ENCODE data around the gene PFN4.
"Not testable (repeated sequence)": the region's sequence is repeated elsewhere in the genome, so short reads cannot be mapped to it uniquely, and the experiment has no call there.

PFN4 gene

GRCh38 chr2:24123195-24123921 is at the start of gene PFN4, which contains the start of gene FAM228B:
Gene PFN4, minus strand, starts transcription at chr2:24123334. Its CDS starts 799 bp downstream, at chr2:24122535.
Gene FAM228B, plus strand, starts transcription at chr2:24123469. Its CDS starts 893 bp downstream, at chr2:24124362.
- Mint-ChIP-seq H3K27me3 (no peaks in the 10 kb centered on the region), H3K27ac (peak within 1 kb of the TSS; percentile 89), H3K36me3 (ENCODE audit: low read depth) (peaks cover 11% of the 10 kb centered on the region), H3K4me3 (peak within 1 kb of the TSS; percentile 82), H3K4me1 (ENCODE audit: low read depth) (peaks cover 7% of the 10 kb centered on the region), H3K9me3 (no peaks in the 10 kb centered on the region)
- intact Hi-C loops (cut with micrococcal nuclease) = loop anchor here (1.0 to 5.0 kb wide), 2 partner anchors 39 kb away; partner anchors contain the start of gene TP53I3

- intact Hi-C loops (cut with micrococcal nuclease) = no loop called here
- H3K9me3 Mint-ChIP-seq = peaks cover 5% of the 10 kb centered on the region
- peaks cover 33% of the 10 kb centered on the region for H3K4me1 Mint-ChIP-seq (ENCODE audit: low read depth)
- H3K4me3 Mint-ChIP-seq = no peak overlapping the region
- H3K27ac Mint-ChIP-seq = no peak overlapping the region
- H3K27me3 Mint-ChIP-seq = peaks cover 4% of the 10 kb centered on the region
- H3K36me3 Mint-ChIP-seq (ENCODE audit: low read depth) = peaks cover 4% of the 10 kb centered on the region
Measured at GRCh38 chr2:24169023-24169422, 45.9 kb upstream of the PFN4 start.

- peaks cover 26% of the 10 kb centered on the region for H3K36me3 Mint-ChIP-seq (ENCODE audit: low read depth)
- no peaks in the 10 kb centered on the region for H3K9me3 Mint-ChIP-seq
- H3K4me1 Mint-ChIP-seq (ENCODE audit: low read depth) = peaks cover 44% of the 10 kb centered on the region
- H3K27me3 Mint-ChIP-seq = no peaks in the 10 kb centered on the region
- H3K27ac Mint-ChIP-seq = peak overlapping the region; percentile 70
- no peak overlapping the region for H3K4me3 Mint-ChIP-seq
- intact Hi-C loops (cut with micrococcal nuclease) = loop anchor here (5.0 kb wide), 1 partner anchor 42 kb away; the partner anchor contains the start of genes FAM228B and PFN4
Measured at GRCh38 chr2:24164416-24164973, 41.4 kb upstream of the PFN4 start.

- Mint-ChIP-seq H3K27me3 (no peaks in the 10 kb centered on the region), H3K4me3 (no peak overlapping the region), H3K4me1 (ENCODE audit: low read depth) (peaks cover 40% of the 10 kb centered on the region), H3K27ac (peak overlapping the region; percentile 40), H3K36me3 (ENCODE audit: low read depth) (peaks cover 27% of the 10 kb centered on the region), H3K9me3 (no peaks in the 10 kb centered on the region)
- intact Hi-C loops (cut with micrococcal nuclease) = loop anchor here (5.0 kb wide), 1 partner anchor 41 kb away; the partner anchor contains the start of genes FAM228B and PFN4
Measured at GRCh38 chr2:24163601-24164000, 40.5 kb upstream of the PFN4 start.

- intact Hi-C loops (cut with micrococcal nuclease) = loop anchor here (5.0 kb wide), 1 partner anchor 41 kb away; the partner anchor contains the start of genes FAM228B and PFN4
- Mint-ChIP-seq H3K9me3 (no peaks in the 10 kb centered on the region), H3K36me3 (ENCODE audit: low read depth) (peaks cover 27% of the 10 kb centered on the region), H3K27me3 (no peaks in the 10 kb centered on the region), H3K4me1 (ENCODE audit: low read depth) (peaks cover 36% of the 10 kb centered on the region), H3K27ac (no peak overlapping the region), H3K4me3 (no peak overlapping the region)
Measured at GRCh38 chr2:24163186-24163585, 40.1 kb upstream of the PFN4 start.

GRCh38 chr2:24162494-24162893 is 39.4 kb upstream of the PFN4 start:
- Mint-ChIP-seq H3K27ac (no peak overlapping the region), H3K27me3 (no peaks in the 10 kb centered on the region), H3K9me3 (no peaks in the 10 kb centered on the region), H3K4me3 (no peak overlapping the region), H3K4me1 (ENCODE audit: low read depth) (peaks cover 35% of the 10 kb centered on the region), H3K36me3 (ENCODE audit: low read depth) (peaks cover 27% of the 10 kb centered on the region)
- intact Hi-C loops (cut with micrococcal nuclease) = loop anchor here (5.0 kb wide), 1 partner anchor 40 kb away; the partner anchor contains the start of genes FAM228B and PFN4

GRCh38 chr2:24160761-24161160 is 37.6 kb upstream of the PFN4 start:
- no peak overlapping the region for H3K27ac Mint-ChIP-seq
- H3K4me1 Mint-ChIP-seq (ENCODE audit: low read depth) = peaks cover 30% of the 10 kb centered on the region
- H3K9me3 Mint-ChIP-seq = no peaks in the 10 kb centered on the region
- H3K36me3 Mint-ChIP-seq (ENCODE audit: low read depth) = peaks cover 33% of the 10 kb centered on the region
- no peaks in the 10 kb centered on the region for H3K27me3 Mint-ChIP-seq
- H3K4me3 Mint-ChIP-seq = no peak overlapping the region
- intact Hi-C loops (cut with micrococcal nuclease) = loop anchor here (5.0 kb wide), 1 partner anchor 38 kb away; the partner anchor contains the start of genes FAM228B and PFN4

- Mint-ChIP-seq H3K9me3 (no peaks in the 10 kb centered on the region), H3K4me3 (no peak overlapping the region), H3K27ac (no peak overlapping the region), H3K27me3 (no peaks in the 10 kb centered on the region), H3K36me3 (ENCODE audit: low read depth) (peaks cover 33% of the 10 kb centered on the region), H3K4me1 (ENCODE audit: low read depth) (peaks cover 21% of the 10 kb centered on the region)
- intact Hi-C loops (cut with micrococcal nuclease) = loop anchor here (5.0 kb wide), 1 partner anchor 37 kb away; the partner anchor contains the start of genes FAM228B and PFN4
Measured at GRCh38 chr2:24159708-24160107, 36.6 kb upstream of the PFN4 start.

GRCh38 chr2:24158131-24158530 is 35.0 kb upstream of the PFN4 start:
- H3K27ac Mint-ChIP-seq = no peak overlapping the region
- intact Hi-C loops (cut with micrococcal nuclease) = no loop called here
- H3K4me3 Mint-ChIP-seq = no peak overlapping the region
- no peaks in the 10 kb centered on the region for H3K9me3 Mint-ChIP-seq
- no peaks in the 10 kb centered on the region for H3K27me3 Mint-ChIP-seq
- H3K4me1 Mint-ChIP-seq (ENCODE audit: low read depth) = peaks cover 6% of the 10 kb centered on the region
- peaks cover 34% of the 10 kb centered on the region for H3K36me3 Mint-ChIP-seq (ENCODE audit: low read depth)

- Mint-ChIP-seq H3K4me3 (no peak overlapping the region), H3K27me3 (no peaks in the 10 kb centered on the region), H3K4me1 (ENCODE audit: low read depth) (no peaks in the 10 kb centered on the region), H3K36me3 (ENCODE audit: low read depth) (peaks cover 40% of the 10 kb centered on the region), H3K9me3 (peaks cover under 1% of the 10 kb centered on the region), H3K27ac (no peak overlapping the region)
- intact Hi-C loops (cut with micrococcal nuclease) = no loop called here
Measured at GRCh38 chr2:24153478-24153877, 30.3 kb upstream of the PFN4 start.

GRCh38 chr2:24152413-24153197 is 29.5 kb upstream of the PFN4 start:
- H3K36me3 Mint-ChIP-seq (ENCODE audit: low read depth) = peaks cover 49% of the 10 kb centered on the region
- no peak overlapping the region for H3K4me3 Mint-ChIP-seq
- H3K27me3 Mint-ChIP-seq = no peaks in the 10 kb centered on the region
- H3K4me1 Mint-ChIP-seq (ENCODE audit: low read depth) = no peaks in the 10 kb centered on the region
- intact Hi-C loops (cut with micrococcal nuclease) = no loop called here
- no peak overlapping the region for H3K27ac Mint-ChIP-seq
- peaks cover 9% of the 10 kb centered on the region for H3K9me3 Mint-ChIP-seq

GRCh38 chr2:24147364-24147763 is 24.2 kb upstream of the PFN4 start:
- Mint-ChIP-seq H3K4me3 (no peak overlapping the region), H3K27me3 (no peaks in the 10 kb centered on the region), H3K4me1 (ENCODE audit: low read depth) (no peaks in the 10 kb centered on the region), H3K9me3 (peaks cover 18% of the 10 kb centered on the region), H3K27ac (no peak overlapping the region), H3K36me3 (ENCODE audit: low read depth) (peaks cover 66% of the 10 kb centered on the region)
- intact Hi-C loops (cut with micrococcal nuclease) = no loop called here

- H3K27ac Mint-ChIP-seq; intact Hi-C loops (cut with micrococcal nuclease); H3K9me3 Mint-ChIP-seq; H3K4me3 Mint-ChIP-seq; H3K27me3 Mint-ChIP-seq; H3K4me1 Mint-ChIP-seq (ENCODE audit: low read depth): not testable (repeated sequence)
- peaks cover 20% of the 10 kb centered on the region for H3K36me3 Mint-ChIP-seq (ENCODE audit: low read depth)
Measured at GRCh38 chr2:24140305-24140704, 17.2 kb upstream of the PFN4 start.

All from dendritic cell treated with granulocyte-macrophage colony-stimulating factor and Interleukin-4, amounts not matched to agents 40 ng/mL and 50 ng/mL, for 4 days (primary cell).